ENCODE results near the gene RAB3A.

Gene RAB3A

GRCh38 chr19:18220632-18221275 lies 16.9 kb upstream of the RAB3A start:
- TF ChIP-seq, protein P1, sequence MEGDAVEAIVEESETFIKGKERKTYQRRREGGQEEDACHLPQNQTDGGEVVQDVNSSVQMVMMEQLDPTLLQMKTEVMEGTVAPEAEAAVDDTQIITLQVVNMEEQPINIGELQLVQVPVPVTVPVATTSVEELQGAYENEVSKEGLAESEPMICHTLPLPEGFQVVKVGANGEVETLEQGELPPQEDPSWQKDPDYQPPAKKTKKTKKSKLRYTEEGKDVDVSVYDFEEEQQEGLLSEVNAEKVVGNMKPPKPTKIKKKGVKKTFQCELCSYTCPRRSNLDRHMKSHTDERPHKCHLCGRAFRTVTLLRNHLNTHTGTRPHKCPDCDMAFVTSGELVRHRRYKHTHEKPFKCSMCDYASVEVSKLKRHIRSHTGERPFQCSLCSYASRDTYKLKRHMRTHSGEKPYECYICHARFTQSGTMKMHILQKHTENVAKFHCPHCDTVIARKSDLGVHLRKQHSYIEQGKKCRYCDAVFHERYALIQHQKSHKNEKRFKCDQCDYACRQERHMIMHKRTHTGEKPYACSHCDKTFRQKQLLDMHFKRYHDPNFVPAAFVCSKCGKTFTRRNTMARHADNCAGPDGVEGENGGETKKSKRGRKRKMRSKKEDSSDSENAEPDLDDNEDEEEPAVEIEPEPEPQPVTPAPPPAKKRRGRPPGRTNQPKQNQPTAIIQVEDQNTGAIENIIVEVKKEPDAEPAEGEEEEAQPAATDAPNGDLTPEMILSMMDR (IDR thresholded peaks at IDR 0.05; ENCODE audit: control extremely low read depth, extremely low read depth, low read depth, missing control alignments): no peak
- DNase-seq (ENCODE audit: extremely low spot score): no peak
- POLR2A ChIA-PET: interaction anchor here (0.7 to 1.6 kb wide), 3 partner anchors 55 to 1983 kb away, joined by 4 to 5 read pairs (median 4); partner anchors contain the start of gene JUND
- CTCF ChIA-PET: interaction anchor here (0.8 to 6.5 kb wide), 10 partner anchors 10 to 58 kb away, joined by 3 to 57 read pairs (median 4); partner anchors contain the start of genes MPV17L2 and RAB3A

- no peak for DNase-seq (ENCODE audit: extremely low spot score)
- CTCF ChIA-PET: interaction anchor here (0.8 to 6.5 kb wide), 11 partner anchors 11 to 59 kb away, joined by 3 to 57 read pairs (median 5); partner anchors contain the start of genes MPV17L2 and RAB3A
- POLR2A ChIA-PET: interaction anchor here (0.6 to 1.6 kb wide), 3 partner anchors 56 to 61 kb away, joined by 3 to 5 read pairs (median 4); partner anchors contain the start of gene JUND
- TF ChIP-seq, protein P1 (IDR thresholded peaks at IDR 0.05; ENCODE audit: control extremely low read depth, extremely low read depth, low read depth, missing control alignments): no peak
These were observed 16.2 kb upstream of the RAB3A start for GRCh38 chr19:18219911-18220631.

DNA sequence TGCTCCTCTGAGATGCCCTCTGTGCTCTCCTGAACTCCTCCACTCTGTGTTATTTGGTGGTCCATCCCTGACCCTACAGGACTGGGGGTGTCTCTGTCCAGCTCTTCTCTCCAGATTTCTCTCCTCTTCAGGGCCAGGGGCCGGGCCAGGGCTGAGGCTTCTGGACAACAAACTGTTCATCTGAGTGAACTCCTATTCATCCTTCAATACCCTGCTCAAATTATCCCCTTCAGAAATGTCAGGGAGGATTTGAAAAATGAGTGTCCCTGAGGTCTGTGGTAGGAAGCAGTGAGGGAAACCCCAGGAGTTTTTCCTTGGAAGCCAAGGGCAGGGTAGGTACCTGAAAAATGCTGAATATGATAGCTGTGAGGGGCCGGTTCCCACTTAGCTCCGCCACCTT lies 14.8 kb upstream of the RAB3A start:
- ChIA-PET POLR2A (interaction anchor here (0.5 kb wide), 1 partner anchor 56 kb away, joined by 3 read pairs; the partner anchor contains the start of gene IQCN), CTCF (interaction anchor here (0.9 to 6.5 kb wide), 9 partner anchors 10 to 243 kb away, joined by 3 to 57 read pairs (median 5); partner anchors contain the start of gene RAB3A)
- TF ChIP-seq, protein P1 (IDR thresholded peaks at IDR 0.05; ENCODE audit: control extremely low read depth, extremely low read depth, low read depth, missing control alignments): no peak
- DNase-seq (ENCODE audit: extremely low spot score): no peak

DNA sequence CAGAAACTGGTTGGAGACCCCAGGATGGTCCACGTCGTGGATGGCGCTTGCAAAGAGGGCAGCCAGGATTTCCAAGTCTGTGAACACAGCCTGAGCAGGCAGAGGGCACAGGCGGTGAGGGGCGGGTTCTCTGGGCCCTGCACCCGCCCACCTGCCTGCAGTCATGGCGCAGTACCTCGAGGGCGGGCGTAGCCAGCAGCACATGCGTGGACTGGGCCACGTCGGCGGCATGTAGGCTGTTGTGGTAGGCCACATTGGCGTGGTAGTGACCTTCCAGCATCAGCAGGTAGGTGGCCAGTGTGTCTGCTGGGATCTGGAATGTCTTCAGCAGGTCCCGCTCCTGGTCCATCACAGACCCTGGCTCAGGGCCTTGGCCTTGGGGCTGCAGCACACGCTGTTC lies 14.3 kb upstream of the RAB3A start:
- CTCF ChIA-PET: interaction anchor here (0.9 to 6.5 kb wide), 5 partner anchors 9 to 61 kb away, joined by 3 to 57 read pairs (median 26); partner anchors contain the start of gene RAB3A
- POLR2A ChIA-PET: no interaction called here
- no peak for DNase-seq (ENCODE audit: extremely low spot score)
- TF ChIP-seq, protein P1 (IDR thresholded peaks at IDR 0.05; ENCODE audit: control extremely low read depth, extremely low read depth, low read depth, missing control alignments): no peak

DNA sequence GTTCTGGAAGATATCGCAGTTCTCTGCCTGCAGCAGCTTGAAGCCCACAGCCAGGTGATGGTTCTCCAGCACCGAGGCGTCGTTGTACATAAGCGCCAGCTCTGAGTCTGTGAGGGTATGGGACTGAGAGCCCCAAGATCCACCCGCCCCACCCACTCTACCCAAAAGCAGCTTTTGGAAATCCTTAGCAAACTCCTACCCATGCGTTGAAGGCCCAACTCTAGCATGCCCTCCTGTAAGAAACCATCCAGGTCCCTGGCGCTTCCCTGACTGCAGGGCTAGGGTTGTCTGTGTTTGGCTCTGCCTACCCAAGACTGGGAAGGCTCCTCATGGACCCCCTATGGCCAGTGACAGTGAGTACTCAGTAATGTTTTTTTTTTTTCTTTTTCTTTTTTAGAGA lies 12.9 kb upstream of the RAB3A start:
- TF ChIP-seq, protein P1 (IDR thresholded peaks at IDR 0.05; ENCODE audit: control extremely low read depth, extremely low read depth, low read depth, missing control alignments): no peak
- CTCF ChIA-PET: no interaction called here
- POLR2A ChIA-PET: no interaction called here
- DNase-seq (ENCODE audit: extremely low spot score): no peak

GRCh38 chr19:18214779-18215433 lies 11.1 kb upstream of the RAB3A start:
- ChIA-PET CTCF (interaction anchor here (1.0 to 1.3 kb wide), 3 partner anchors 10 to 37 kb away, joined by 3 to 7 read pairs (median 3); no protein-coding TSS in a partner anchor), POLR2A (no interaction called here)
- TF ChIP-seq, protein P1 (IDR thresholded peaks at IDR 0.05; ENCODE audit: control extremely low read depth, extremely low read depth, low read depth, missing control alignments): no peak
- no peak for DNase-seq (ENCODE audit: extremely low spot score)
